Activated CD8-positive, alpha-beta memory T cell treated with anti-CD3 and anti-CD28 coated beads, Interleukin-2, amount 50 U/mL, for 48 hours (primary cell): ENCODE results near the gene PHACTR1.

Source experiments
- DNase-seq: peaks from one replicate; pipeline ENCODE4 v3.0.0-alpha.2; 2020

The PHACTR1 gene

DNA sequence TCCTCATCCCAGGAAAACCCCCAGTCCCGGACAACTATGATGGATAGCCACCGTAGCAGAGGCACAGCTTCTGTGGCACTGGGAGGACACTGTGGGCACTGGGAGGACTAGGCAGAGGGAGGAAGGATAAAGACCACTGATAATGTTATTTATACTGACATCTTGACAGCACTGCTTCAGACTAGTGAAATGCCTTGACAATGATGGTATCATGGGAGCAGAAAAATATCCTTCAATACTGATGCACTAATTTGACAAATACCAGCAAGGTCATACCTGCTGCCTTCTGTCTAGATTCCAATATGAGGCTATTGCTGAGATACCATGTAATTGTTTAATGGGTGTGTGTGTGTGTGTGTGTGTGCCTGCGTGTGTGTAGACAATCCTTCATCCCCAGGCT lies 148.6 kb downstream of the PHACTR1 start:
- no peak for DNase-seq

DNA sequence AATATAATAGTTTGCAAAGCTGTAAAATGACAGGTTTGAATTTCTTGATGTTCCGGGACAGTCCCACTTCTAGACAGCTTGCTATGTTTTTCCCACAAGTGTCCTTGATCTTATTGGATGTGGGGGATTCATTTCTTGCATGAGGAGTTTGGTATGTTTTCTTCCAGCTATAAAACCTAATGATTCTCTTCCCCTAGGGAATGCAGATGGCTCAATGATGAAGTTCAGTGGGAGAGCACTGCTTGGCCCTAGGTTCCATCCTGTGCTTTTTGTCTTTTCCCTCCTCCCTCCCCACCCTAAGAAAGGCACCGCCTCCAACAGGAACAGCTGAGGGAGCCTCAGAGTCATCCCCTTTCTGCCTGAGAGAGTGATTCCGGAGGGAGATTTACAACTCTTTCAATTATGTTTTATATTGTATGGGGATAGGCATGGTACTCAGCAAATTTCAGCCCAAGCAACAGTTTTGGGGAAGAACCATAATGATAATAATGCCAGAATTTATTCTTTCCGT lies 149.2 kb downstream of the PHACTR1 start:
- no peak for DNase-seq

GRCh38 chr6:12866422-12867029 lies 150.0 kb downstream of the PHACTR1 start:
- no peak for DNase-seq

DNA sequence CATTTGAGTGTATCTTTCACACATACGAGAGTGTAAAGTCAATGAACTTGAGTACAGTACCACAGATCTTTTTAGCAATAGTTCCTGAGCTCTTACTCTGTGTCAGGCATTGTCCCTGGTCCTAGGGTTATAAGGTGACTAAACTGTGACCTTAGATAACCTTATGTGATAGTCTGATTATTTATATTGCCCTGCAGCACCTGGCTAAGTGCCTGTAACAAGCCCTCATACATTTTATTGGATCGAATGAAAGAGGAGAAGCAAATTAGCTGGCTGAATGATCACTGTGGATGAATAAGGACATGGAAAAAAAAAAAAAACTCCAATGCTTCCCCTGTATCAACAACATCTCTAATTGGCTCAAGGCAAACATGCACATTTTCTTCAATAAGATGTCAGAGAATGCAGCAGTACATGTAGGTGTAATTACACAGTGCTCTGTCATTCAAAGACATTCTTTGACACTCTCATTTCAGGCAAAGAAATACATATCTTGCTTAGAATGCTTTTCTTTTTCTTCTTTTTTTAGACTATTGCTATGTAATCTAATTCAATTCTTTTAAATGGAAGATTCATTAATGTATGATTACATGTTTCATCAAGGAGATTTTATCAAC lies 153.4 kb downstream of the PHACTR1 start:
- no peak for DNase-seq

GRCh38 chr6:12873691-12874090 lies 157.1 kb downstream of the PHACTR1 start:
- DNase-seq = no peak

GRCh38 chr6:12875051-12875450 lies 158.5 kb downstream of the PHACTR1 start:
- DNase-seq = no peak

- no peak for DNase-seq
These were observed 162.2 kb downstream of the PHACTR1 start for GRCh38 chr6:12878741-12879140.

DNA sequence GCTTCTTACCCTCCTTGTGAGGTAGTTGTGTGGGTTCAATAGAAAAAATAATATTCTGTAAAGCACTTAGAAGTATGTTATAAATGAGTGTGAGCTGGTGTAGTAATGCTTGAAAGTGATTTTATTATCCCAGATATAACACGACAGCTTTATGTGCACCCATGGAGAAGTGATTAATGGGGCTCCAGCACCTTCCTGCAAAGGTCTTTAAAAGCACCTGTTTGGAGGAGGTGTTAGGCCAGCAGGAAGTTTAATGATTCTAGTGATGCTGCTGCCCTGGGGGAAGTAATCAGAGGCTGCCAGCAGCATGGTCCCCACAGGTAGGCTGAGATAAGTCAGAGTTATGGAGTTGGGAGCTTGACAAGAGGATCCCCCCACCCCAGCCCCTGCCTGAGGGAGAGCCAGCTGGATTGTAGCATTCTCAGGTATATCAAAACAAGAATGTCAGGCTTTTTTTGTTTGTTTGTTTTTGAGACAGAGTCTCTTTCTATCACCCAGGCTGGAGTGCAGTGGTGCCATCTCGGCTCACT lies 166.3 kb downstream of the PHACTR1 start:
- no peak for DNase-seq

DNA sequence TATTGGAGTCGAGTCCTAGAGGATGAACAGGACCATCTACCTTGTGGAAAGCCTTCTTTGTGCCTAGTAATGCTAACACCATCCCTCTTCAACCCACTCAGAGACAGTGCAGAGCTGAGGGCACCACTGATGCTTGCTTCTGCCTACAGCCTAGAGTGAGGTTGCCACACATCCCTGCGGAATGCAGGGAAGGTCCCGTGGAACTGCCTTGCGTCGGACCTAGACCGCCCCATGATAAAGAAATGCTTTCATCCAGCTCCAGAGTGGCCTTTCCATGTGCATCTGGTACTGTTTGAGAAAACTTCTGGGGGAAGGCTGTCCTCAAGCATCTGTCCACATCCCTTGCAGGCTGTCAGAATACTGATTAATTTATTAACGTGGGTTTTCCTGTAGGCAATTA lies 168.4 kb downstream of the PHACTR1 start:
- no peak for DNase-seq

DNA sequence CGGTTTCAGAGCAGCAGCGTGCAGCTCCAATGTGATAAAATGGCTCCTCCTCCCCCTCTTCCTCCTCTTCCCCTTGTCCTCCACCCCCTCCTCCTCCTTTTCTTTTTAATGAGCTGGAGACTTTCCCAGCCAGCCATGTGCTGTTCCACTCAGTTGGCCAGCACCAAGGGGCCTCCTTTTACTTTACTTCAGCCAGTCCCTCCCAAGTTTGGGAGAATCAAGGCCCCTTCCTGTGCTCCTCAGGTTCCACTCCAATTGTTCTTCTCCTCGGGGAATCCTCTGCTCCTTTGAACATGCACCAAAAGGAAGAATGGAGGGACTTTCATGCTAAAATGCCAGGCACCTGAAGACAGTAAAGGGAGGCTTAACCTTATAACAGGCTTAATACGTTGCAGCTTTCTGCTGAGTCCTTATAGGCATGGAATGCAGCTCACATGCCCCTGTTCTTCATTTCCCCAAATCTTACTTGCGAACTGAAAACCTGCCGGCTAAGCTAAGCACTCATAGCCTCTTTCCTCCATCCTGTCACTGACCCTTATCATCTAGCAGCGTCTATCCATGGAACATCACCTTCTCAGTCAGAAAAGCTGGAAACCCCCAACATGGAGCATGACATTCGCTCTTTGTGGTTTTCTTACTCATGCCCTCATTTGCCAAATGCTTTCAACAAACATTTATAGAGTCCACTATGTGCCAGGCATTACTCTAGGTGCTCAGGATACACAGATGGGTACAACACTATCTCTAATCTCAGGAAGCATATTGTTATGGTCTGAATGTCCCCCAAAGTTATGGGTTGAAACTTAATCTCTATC lies 170.6 kb downstream of the PHACTR1 start:
- DNase-seq = no peak

DNA sequence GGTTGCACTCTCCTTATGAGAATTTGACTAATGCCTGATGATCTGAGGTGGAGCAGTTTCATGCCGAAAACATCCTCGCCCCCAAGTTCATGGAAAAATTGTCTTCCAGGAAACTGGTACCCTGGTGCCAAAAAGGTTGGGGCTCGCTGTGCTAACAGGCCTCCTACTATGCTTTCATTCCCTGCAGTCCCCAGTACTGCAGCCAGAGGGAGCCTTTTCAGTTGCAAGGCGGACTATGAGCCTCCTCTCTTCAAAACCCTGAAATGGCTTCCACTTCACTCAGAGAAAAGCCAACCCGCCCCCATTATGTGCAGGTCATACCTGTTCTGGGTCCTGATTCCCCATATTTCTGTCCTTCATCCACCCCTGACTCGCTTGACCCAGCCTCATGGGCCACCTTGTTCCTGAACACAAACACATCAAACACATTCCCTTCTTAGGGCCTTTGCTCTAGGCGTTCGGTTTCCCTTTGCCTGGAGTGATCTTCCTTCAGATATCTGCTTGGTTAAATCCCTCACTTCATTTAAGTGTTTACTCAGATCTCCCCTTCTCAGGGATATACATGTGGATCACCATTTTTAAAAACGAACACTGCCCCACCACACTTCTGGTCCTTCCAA lies 173.7 kb downstream of the PHACTR1 start:
- DNase-seq = no peak

DNA sequence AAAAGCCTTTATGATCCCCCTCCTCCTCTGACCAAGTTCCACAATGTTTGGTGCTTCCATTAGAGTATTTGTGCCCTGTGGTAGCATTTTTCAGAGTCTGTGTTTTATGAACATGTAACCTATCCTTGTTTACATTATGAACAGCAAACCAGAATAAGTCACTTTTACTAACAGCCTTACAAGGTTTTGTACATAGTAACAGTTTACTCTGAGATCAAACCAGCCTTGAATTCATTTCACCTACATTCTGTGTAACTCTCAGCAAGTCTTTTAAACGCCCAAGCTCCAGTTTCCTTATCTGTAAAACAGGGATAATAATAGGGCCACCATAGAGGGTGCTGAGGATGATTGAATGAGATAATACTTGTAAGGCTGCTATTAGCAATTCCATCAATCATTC lies 175.0 kb downstream of the PHACTR1 start:
- DNase-seq = no peak

- no peak for DNase-seq
These were observed 175.6 kb downstream of the PHACTR1 start for GRCh38 chr6:12892151-12892550.

- no peak for DNase-seq
These were observed 176.5 kb downstream of the PHACTR1 start for GRCh38 chr6:12893036-12893435.

DNA sequence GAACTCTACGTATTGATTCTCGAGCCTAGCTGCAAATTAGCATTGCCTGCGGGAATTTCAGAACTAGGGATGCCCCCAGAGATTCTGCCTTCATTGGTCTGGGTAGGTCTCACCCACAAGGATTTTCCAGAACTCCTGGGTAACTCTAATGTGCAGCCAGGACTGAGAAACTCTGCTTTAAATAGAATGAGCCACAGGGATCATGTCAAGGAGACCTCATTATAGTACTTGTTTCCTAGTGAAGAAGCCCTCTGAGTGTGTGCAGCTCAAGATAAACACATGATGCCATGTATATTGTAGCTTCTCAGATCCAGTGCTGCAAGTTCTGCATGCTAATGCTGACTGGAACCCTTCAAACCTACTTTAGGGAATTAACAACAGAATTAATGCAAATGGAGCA lies 179.2 kb downstream of the PHACTR1 start:
- no peak for DNase-seq

- DNase-seq = no peak
These were observed 179.7 kb downstream of the PHACTR1 start for GRCh38 chr6:12896208-12896733.

GRCh38 chr6:12898603-12899002 lies 182.0 kb downstream of the PHACTR1 start:
- DNase-seq = no peak

DNA sequence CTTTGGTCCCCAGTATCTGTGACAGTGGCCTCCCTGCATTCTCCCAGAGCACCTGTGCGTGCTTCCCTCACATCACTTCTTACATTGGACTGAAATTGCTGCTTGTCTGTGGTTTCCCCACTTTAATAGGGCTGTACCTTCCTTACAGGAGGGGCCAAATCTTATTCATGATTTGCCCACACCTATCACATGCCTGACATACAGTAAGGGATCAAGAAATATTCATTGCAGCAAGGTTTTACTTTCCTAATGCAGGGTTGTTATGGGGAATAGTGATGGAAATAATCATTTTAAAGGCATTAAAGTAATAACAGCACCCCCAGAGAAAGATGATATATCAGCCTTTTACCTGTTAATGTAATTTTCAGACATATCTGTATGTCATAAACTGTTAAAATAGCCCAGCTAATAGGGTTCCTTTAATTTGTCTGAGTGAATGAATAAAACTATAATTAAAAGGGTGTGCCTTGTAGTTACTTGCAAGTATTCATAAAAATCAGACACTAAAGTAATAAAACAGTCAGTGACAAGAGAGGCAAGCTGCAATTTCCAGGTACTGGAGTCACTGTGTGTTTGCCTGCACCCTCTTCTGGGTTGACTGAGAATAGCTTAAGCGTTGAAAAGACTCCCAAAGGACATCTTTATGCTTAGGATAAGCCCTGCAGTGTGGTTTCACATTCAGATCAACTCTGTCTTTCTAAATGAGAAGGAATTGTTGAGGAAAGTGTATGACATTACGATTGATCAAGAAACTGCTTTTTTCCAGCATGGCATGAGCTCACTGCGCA lies 182.7 kb downstream of the PHACTR1 start:
- no peak for DNase-seq

GRCh38 chr6:12903246-12903645 lies 186.7 kb downstream of the PHACTR1 start:
- no peak for DNase-seq

- no peak for DNase-seq
These were observed 193.3 kb downstream of the PHACTR1 start for GRCh38 chr6:12909833-12910232.

DNA sequence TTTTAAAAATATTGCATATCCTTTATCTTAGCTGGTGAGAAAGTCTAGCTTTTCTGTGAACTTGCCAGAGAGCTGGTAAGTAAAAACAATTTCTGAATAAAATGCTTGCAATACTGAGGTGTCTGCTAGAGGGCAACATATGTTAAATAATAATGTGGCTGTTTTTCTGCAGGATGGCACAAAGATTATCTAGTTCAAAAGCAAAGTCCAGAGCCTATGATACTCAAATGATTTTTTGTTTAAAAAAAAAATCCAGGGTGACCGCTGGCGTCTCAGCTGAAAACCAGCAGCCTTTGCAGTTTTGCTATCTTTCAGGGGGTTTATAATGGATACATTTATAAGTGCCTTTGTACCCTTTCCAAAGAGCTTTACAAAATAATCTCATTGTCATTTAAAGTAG lies 194.9 kb downstream of the PHACTR1 start:
- DNase-seq = no peak

GRCh38 chr6:12913201-12913600 lies 196.6 kb downstream of the PHACTR1 start:
- DNase-seq = no peak
